Activated CD8-positive, alpha-beta memory T cell treated with anti-CD3 and anti-CD28 coated beads, Interleukin-2, amount 10 ng/mL, durations not matched to agents 7 days and 5 days (primary cell): ENCODE measurements around the gene CELF6. TPM values are rescaled to one million over a fixed set of nuclear protein-coding genes. Genes with fewer than 3 reads are reported as not detected.

Source experiments
- ATAC-seq: fragments of 150-1000 bp; cut with Tn5 transposase; one replicate; pipeline ENCODE4 v1.10.0; 2021; ENCODE audit warnings: moderate library complexity
- CTCF ChIA-PET: fragments of 350-600 bp; sonication (Branson Sonifier 250); formaldehyde crosslinking; loops from one replicate; lab custom pipeline; 2021; ENCODE audit warnings: antibody characterized with exemption; lab: Charles Lee
- DNase-seq: peaks from one replicate; pipeline ENCODE4 v3.0.0-alpha.2; 2020
- H3K27ac Mint-ChIP-seq: one replicate; pipeline ENCODE4 v1.8.0; 2021; ENCODE audit warnings: mild to moderate bottlenecking, mixed read lengths
- H3K27me3 Mint-ChIP-seq: one replicate; pipeline ENCODE4 v1.8.0; 2021; ENCODE audit warnings: mixed read lengths
- H3K36me3 Mint-ChIP-seq: one replicate; pipeline ENCODE4 v1.8.0; 2021; ENCODE audit warnings: mild to moderate bottlenecking, mixed read lengths
- H3K4me1 Mint-ChIP-seq: one replicate; pipeline ENCODE4 v1.8.0; 2021; ENCODE audit warnings: mixed read lengths
- H3K4me3 Mint-ChIP-seq: one replicate; pipeline ENCODE4 v1.8.0; 2021; ENCODE audit warnings: mild to moderate bottlenecking, moderate library complexity, mixed read lengths
- H3K9me3 Mint-ChIP-seq: one replicate; pipeline ENCODE4 v1.8.0; 2022; ENCODE audit warnings: low read depth, mixed read lengths
- total RNA-seq, 2 experiments: library from RNA; stranded (reverse); gene quantifications; one replicate each; pipeline ENCODE4 v1.2.3, GENCODE V29; 2021

The CELF6 gene
- total RNA-seq, 2 experiments from 2014 or later: 0.29 to 0.33 TPM

DNA sequence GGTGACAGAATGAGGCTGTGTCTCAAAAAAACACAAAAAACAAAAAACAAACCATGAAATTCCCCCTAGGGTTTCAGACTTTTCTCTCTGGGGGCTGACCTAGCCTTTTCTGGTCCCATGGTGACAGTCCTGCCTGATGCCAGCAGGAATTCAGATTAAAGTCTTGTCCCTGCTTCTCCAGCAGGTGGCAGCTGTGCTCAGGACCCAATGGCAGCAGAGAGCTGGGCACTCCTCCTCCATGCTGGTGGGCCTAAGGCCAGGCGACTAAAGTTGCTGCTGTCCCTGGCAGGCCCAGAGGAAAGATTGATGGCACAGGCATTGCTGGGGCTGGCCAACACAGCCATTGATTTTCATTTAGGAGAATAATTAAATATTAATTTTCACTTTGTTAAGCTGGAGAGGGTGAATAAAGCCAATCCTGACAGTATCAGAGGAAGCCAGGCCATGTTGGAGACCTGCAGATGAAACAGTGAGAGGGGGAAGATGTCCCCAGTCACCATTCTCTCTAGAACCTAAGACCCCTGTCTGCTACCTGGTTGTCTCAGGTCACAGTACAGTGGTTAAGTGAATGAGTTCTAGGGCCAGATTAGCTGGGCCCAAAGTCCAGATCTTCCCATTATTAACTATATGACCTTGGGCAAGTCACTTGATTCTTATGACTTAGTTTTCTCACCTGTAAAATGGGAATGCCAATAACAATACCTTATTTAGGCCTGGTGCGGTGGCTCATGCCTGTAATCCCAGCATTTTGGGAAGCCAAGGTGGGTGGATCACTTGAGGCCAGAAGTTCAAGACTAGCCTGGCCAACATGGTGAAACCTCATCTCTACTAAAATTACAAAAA, 7.1 kb downstream of the CELF6 start:
- Mint-ChIP-seq H3K9me3 (no peaks in the 10 kb centered on the region), H3K4me1 (no peaks in the 10 kb centered on the region), H3K36me3 (no peaks in the 10 kb centered on the region), H3K27me3 (peaks cover 13% of the 10 kb centered on the region), H3K4me3 (no peak overlapping the region), H3K27ac (no peak overlapping the region)
- DNase-seq (peak; percentile 78), ATAC-seq (peak; percentile 98)
- CTCF ChIA-PET: interaction anchor here (0.8 to 2.4 kb wide), 29 partner anchors 9 to 439 kb away, joined by 3 to 14 read pairs (median 4); partner anchors contain the start of gene HEXA

GRCh38 chr15:72307026-72307425, 12.9 kb downstream of the CELF6 start:
- Mint-ChIP-seq H3K4me1 (peaks cover 8% of the 10 kb centered on the region), H3K27ac (no peak overlapping the region), H3K9me3 (no peaks in the 10 kb centered on the region), H3K36me3 (no peaks in the 10 kb centered on the region), H3K27me3 (no peaks in the 10 kb centered on the region), H3K4me3 (no peak overlapping the region)
- CTCF ChIA-PET: no interaction called here
- no peak for ATAC-seq
- peak; percentile 30 for DNase-seq

GRCh38 chr15:72306211-72306785, 13.7 kb downstream of the CELF6 start:
- H3K27me3 Mint-ChIP-seq: no peaks in the 10 kb centered on the region
- no peak overlapping the region for H3K4me3 Mint-ChIP-seq
- ATAC-seq: peak; percentile 82
- peaks cover 8% of the 10 kb centered on the region for H3K4me1 Mint-ChIP-seq
- H3K9me3 Mint-ChIP-seq: no peaks in the 10 kb centered on the region
- H3K27ac Mint-ChIP-seq: no peak overlapping the region
- CTCF ChIA-PET: no interaction called here
- DNase-seq: peak; percentile 78
- no peaks in the 10 kb centered on the region for H3K36me3 Mint-ChIP-seq

DNA sequence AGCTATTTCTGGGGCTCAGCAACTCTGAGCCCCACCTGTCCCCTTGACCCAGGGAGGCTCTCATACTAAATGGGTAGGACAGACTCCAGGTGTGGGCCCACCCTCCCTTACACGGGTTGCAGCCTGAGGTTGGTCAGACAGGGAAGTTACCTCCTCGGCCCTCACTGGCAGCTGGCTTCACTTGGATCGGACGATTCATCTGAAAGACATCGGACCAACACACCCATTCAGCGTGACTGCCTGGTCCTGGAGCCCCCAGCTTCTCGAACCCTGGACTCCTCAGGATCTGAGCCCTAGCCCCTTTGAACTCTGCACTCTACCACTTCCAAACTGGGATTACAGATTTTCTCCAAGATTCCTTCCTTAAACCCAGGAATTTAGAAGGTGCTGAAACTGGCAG, 15.4 kb downstream of the CELF6 start:
- ATAC-seq (no peak), DNase-seq (peak; percentile 27)
- H3K4me1 Mint-ChIP-seq: peaks cover 8% of the 10 kb centered on the region
- H3K4me3 Mint-ChIP-seq: no peak overlapping the region
- H3K27me3 Mint-ChIP-seq: no peaks in the 10 kb centered on the region
- CTCF ChIA-PET: interaction anchor here (1.0 kb wide), 1 partner anchor 108 kb away, joined by 3 read pairs; no protein-coding TSS in a partner anchor
- no peaks in the 10 kb centered on the region for H3K9me3 Mint-ChIP-seq
- H3K27ac Mint-ChIP-seq: no peak overlapping the region
- no peaks in the 10 kb centered on the region for H3K36me3 Mint-ChIP-seq

- H3K4me3 Mint-ChIP-seq: no peak overlapping the region
- no peaks in the 10 kb centered on the region for H3K27me3 Mint-ChIP-seq
- H3K36me3 Mint-ChIP-seq: no peaks in the 10 kb centered on the region
- ATAC-seq (no peak), DNase-seq (peak; percentile 38)
- no peaks in the 10 kb centered on the region for H3K9me3 Mint-ChIP-seq
- no peak overlapping the region for H3K27ac Mint-ChIP-seq
- H3K4me1 Mint-ChIP-seq: peaks cover 8% of the 10 kb centered on the region
- CTCF ChIA-PET: no interaction called here
Measured at GRCh38 chr15:72302955-72303354, 17.0 kb downstream of the CELF6 start.

DNA sequence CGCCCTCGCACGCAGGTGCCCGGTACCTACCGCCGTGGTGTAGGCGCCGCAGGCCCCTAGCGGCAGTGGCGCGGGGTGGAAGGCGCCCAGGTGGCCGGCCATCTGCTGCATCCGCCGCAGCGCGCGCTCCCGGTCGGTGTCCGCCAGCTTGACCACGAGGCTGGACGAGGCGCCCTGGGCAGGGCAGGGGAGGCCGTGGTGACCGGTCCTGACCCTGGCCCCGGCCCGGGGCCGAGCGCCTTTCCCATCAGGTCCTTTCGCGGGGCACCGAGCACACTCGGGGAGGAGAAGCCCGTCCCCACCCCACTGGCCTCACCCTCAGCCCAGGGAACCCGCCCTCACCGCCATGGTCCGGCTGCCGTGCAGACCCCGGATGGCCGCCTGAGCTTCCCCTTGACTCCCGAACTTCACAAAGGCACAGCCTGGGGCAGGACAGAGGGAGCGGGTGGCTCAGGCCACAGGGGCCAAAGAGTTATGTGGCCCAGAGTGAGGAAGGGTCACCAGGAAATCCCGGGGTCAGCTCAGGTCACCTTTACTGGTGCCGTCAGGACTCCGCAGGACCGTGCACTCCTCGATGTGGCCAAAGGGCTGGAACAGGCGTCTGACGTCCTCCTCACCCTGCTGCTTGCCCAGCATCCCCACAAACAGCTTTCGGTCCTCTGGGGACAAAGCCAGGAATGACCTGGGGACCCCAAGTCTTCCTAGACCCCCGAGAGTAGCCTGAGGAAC, 30.2 kb downstream of the CELF6 start:
- Mint-ChIP-seq H3K4me3 (no peak overlapping the region), H3K27me3 (no peaks in the 10 kb centered on the region), H3K9me3 (no peaks in the 10 kb centered on the region), H3K4me1 (peaks cover 4% of the 10 kb centered on the region), H3K36me3 (no peaks in the 10 kb centered on the region), H3K27ac (no peak overlapping the region)
- DNase-seq: no peak
- CTCF ChIA-PET: no interaction called here
- ATAC-seq: no peak

DNA sequence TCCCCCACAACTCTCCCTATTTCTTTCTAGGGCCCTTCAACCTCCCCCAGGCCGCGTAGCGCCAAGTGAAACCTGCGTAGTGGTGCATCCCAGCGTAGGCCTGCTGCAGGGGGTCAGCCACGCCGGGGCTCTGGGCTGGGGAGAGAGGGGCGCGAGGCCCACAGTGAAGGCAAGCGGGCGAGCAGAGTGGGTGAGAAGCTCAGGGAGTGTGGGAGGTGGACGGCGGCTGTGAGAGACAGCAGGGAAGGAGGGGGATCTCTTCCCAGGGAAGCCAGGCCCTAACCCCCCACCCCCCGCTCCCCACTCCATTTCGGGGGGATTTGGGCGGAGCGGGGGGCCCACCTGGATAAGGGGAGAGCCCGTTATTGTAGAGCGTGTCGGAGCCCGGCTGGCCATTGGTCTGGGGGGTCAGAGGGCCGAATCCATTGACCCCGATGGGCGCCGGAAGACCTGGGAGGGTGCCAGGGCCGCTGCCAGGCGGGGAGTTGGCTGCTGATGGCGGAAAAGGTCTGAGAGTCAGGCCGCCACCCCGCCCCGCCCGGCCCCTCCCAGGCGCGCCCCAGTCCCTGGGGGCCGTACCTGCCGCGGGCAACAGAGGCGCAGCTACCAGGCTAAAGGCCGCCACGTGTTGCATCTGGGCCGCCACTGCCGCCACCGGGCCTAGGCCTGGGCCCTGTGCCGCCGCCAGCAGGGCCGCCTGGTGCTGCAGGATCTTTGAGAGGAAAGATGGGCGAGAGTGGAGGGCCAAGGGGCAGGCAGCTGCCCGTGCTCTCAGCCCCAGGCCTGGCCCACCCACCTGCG, 31.0 kb downstream of the CELF6 start:
- no peaks in the 10 kb centered on the region for H3K27me3 Mint-ChIP-seq
- H3K4me3 Mint-ChIP-seq: no peak overlapping the region
- ATAC-seq (no peak), DNase-seq (no peak)
- H3K4me1 Mint-ChIP-seq: peaks cover 2% of the 10 kb centered on the region
- H3K9me3 Mint-ChIP-seq: no peaks in the 10 kb centered on the region
- H3K36me3 Mint-ChIP-seq: no peaks in the 10 kb centered on the region
- no peak overlapping the region for H3K27ac Mint-ChIP-seq
- CTCF ChIA-PET: no interaction called here

DNA sequence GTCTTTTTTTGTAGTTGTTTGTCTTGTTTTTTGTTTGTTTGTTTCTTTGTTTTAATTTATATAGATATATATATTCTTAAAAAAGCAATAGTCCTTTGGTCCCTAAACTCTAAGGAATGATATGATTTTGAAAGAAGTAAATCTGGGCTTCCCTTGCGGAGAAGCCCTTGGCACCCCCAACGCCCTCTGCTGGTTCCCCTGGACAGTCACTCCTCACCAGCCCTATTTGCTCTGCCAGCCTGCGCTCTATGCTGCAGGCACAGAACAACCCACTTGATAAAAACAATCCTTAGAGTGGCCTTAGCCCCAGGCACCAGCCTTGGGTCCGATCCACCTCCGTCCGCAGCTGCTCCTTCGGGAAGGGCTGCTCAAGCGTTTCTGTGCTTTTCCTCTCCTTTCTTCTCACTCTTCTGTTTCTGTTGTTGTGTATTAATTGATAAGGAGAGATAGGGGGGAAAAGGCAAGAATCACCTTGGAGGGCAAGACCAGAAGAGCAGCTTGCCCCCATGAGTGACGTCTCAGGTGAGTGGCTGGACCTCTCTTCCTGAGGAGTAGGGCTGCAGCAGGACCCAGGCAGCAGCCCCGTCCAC, 33.9 kb downstream of the CELF6 start:
- no peaks in the 10 kb centered on the region for H3K9me3 Mint-ChIP-seq
- ATAC-seq: peak; percentile 49
- peaks cover 2% of the 10 kb centered on the region for H3K4me1 Mint-ChIP-seq
- DNase-seq: peak; percentile 44
- no peak overlapping the region for H3K27ac Mint-ChIP-seq
- no peaks in the 10 kb centered on the region for H3K27me3 Mint-ChIP-seq
- H3K4me3 Mint-ChIP-seq: no peak overlapping the region
- CTCF ChIA-PET: interaction anchor here (1.7 kb wide), 1 partner anchor 59 kb away, joined by 4 read pairs; no protein-coding TSS in a partner anchor
- no peaks in the 10 kb centered on the region for H3K36me3 Mint-ChIP-seq

GRCh38 chr15:72285402-72285801, 34.6 kb downstream of the CELF6 start:
- H3K36me3 Mint-ChIP-seq: no peaks in the 10 kb centered on the region

DNA sequence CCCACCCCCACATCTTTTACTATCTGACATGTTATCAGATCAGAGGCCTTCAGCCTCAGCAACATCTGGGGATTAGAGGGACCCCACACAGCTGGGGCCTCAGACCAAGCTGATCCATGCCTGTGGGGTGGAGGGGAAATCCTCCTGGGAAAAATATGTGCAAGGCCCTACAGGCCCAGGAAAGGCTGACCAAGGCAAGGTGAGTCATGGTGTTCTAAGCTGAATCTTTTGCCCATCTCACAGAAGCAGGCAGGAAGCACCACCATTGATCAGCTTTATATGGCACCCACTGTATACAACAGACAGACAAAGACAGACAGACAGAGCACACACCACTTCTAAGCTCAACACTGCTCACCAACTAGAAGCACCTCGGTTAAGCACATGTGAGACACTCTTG, 35.2 kb downstream of the CELF6 start:
- Mint-ChIP-seq H3K36me3 (no peaks in the 10 kb centered on the region), H3K9me3 (no peaks in the 10 kb centered on the region), H3K27ac (no peak overlapping the region), H3K27me3 (no peaks in the 10 kb centered on the region), H3K4me3 (no peak overlapping the region), H3K4me1 (peaks cover 2% of the 10 kb centered on the region)
- DNase-seq (no peak), ATAC-seq (no peak)
- CTCF ChIA-PET: interaction anchor here (0.6 to 2.0 kb wide), 3 partner anchors 12 to 1692 kb away, joined by 3 to 4 read pairs (median 4); no protein-coding TSS in a partner anchor

More at GRCh38 chr15:72285402-72285801, 34.6 kb downstream of the CELF6 start:
- H3K27me3 Mint-ChIP-seq: no peaks in the 10 kb centered on the region
- no peak overlapping the region for H3K27ac Mint-ChIP-seq
- no peak for ATAC-seq
- CTCF ChIA-PET: interaction anchor here (2.0 kb wide), 1 partner anchor 12 kb away, joined by 4 read pairs; no protein-coding TSS in a partner anchor
- H3K4me1 Mint-ChIP-seq: peaks cover 2% of the 10 kb centered on the region
- H3K9me3 Mint-ChIP-seq: no peaks in the 10 kb centered on the region
- H3K4me3 Mint-ChIP-seq: no peak overlapping the region
- no peak for DNase-seq

- Mint-ChIP-seq H3K4me1 (peaks cover 2% of the 10 kb centered on the region), H3K9me3 (no peaks in the 10 kb centered on the region), H3K4me3 (no peak overlapping the region), H3K27me3 (no peaks in the 10 kb centered on the region), H3K36me3 (no peaks in the 10 kb centered on the region), H3K27ac (no peak overlapping the region)
- DNase-seq (no peak), ATAC-seq (no peak)
- CTCF ChIA-PET: no interaction called here
Measured at GRCh38 chr15:72281713-72282112, 38.2 kb downstream of the CELF6 start.

DNA sequence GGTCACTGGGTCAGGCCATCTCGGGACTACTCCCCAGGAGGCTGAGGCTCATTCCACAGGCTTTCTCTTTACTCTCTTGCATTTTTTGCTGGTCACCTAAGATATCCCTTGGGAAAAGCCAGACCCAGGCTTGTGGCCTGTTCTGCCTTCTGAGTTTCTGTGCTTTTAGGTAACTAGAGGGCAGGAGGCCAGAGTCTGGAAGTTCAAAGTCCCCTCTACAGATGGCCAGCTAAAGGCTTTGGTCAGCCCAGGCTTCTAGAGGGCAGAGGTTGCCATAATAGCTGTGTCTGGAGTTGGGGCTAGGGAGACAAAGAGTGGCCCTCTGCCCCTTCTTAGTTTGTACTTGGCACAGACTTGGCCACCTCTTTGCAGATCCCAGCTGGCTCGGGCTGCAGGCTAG, 39.2 kb downstream of the CELF6 start:
- no peak overlapping the region for H3K4me3 Mint-ChIP-seq
- H3K9me3 Mint-ChIP-seq: no peaks in the 10 kb centered on the region
- no peak overlapping the region for H3K27ac Mint-ChIP-seq
- CTCF ChIA-PET: interaction anchor here (1.3 kb wide), 1 partner anchor 54 kb away, joined by 3 read pairs; no protein-coding TSS in a partner anchor
- peaks cover 2% of the 10 kb centered on the region for H3K4me1 Mint-ChIP-seq
- H3K27me3 Mint-ChIP-seq: no peaks in the 10 kb centered on the region
- ATAC-seq: no peak
- DNase-seq: no peak
- no peaks in the 10 kb centered on the region for H3K36me3 Mint-ChIP-seq
